OCI-LY1 (cell line): ENCODE measurements around the gene ARHGAP6.

ENCODE experiments used
- H2AFZ ChIP-seq: fragments of 200-600 bp; sonication (generic), shearing (Covaris generic); 2 replicates; pipeline ENCODE4 v1.6.0; 2014; ENCODE audit warnings: antibody characterized with exemption, mild to moderate bottlenecking, low read length
- H3F3A ChIP-seq: fragments of 200-600 bp; sonication (generic), shearing (Covaris generic); 2 replicates; pipeline ENCODE4 v1.6.0; 2014; ENCODE audit warnings: mild to moderate bottlenecking, antibody characterized with exemption, low read length, moderate library complexity; ENCODE audit not compliant: insufficient read depth
- H3K27ac ChIP-seq: fragments of 200-600 bp; sonication (generic); 2 replicates; pipeline ENCODE4 v1.5.1; 2014; ENCODE audit warnings: low read length, mixed run types, mild to moderate bottlenecking, low read depth; ENCODE audit not compliant: poor library complexity, severe bottlenecking
- H3K27me3 ChIP-seq: fragments of 200-600 bp; sonication (generic); 2 replicates; pipeline ENCODE4 v1.6.0; 2014; ENCODE audit warnings: antibody characterized with exemption, mild to moderate bottlenecking, low read length, moderate library complexity; ENCODE audit not compliant: insufficient read depth
- H3K36me3 ChIP-seq: fragments of 200-600 bp; sonication (generic); 2 replicates; pipeline ENCODE4 v1.6.1; 2014; ENCODE audit warnings: mild to moderate bottlenecking, antibody characterized with exemption, low read length, moderate library complexity, mixed read lengths; ENCODE audit not compliant: insufficient read depth
- H3K4me1 ChIP-seq: fragments of 200-600 bp; sonication (generic); 2 replicates; pipeline ENCODE4 v1.5.1; 2014; ENCODE audit warnings: mild to moderate bottlenecking, low read length, moderate library complexity; ENCODE audit not compliant: insufficient read depth, severe bottlenecking
- H3K4me2 ChIP-seq: fragments of 200-600 bp; sonication (generic), shearing (Covaris generic); 2 replicates; pipeline ENCODE4 v1.6.1; 2014; ENCODE audit warnings: low read length
- H3K4me3 ChIP-seq: fragments of 200-600 bp; sonication (generic); 2 replicates; pipeline ENCODE4 v1.5.1; 2014; ENCODE audit warnings: low read length, low read depth, mild to moderate bottlenecking, mixed read lengths; ENCODE audit not compliant: poor library complexity, severe bottlenecking
- H3K79me2 ChIP-seq: fragments of 200-600 bp; shearing (Covaris generic); 2 replicates; pipeline ENCODE4 v1.6.1; 2016; ENCODE audit warnings: mixed run types, low read length, mixed read lengths; ENCODE audit not compliant: insufficient read depth
- H3K9ac ChIP-seq: fragments of 200-600 bp; sonication (generic), shearing (Covaris generic); 2 replicates; pipeline ENCODE4 v1.6.1; 2014; ENCODE audit warnings: mild to moderate bottlenecking, low read length, mixed read lengths
- H3K9me2 ChIP-seq: fragments of 200-600 bp; sonication (generic), shearing (Covaris generic); 2 replicates; pipeline ENCODE4 v1.6.1; 2014; ENCODE audit warnings: low read depth, mild to moderate bottlenecking, low read length, mixed read lengths
- H3K9me3 ChIP-seq: fragments of 200-600 bp; shearing (Covaris generic); 2 replicates; pipeline ENCODE4 v1.6.1; 2014; ENCODE audit warnings: low read length, mixed read lengths
- H4K20me1 ChIP-seq: fragments of 200-600 bp; sonication (generic), shearing (Covaris generic); 2 replicates; pipeline ENCODE4 v1.6.0; 2016; ENCODE audit warnings: mild to moderate bottlenecking, low read length; ENCODE audit not compliant: insufficient read depth
- CTCF ChIP-seq: fragments of 200-600 bp; sonication (generic), shearing (Covaris generic); IDR thresholded peaks from 2 replicates; pipeline ENCODE4 v1.5.1; 2017; ENCODE audit warnings: mild to moderate bottlenecking, antibody characterized with exemption, low read length, moderate library complexity, mixed read lengths
- EZH2 ChIP-seq: fragments of 200-600 bp; sonication (generic), shearing (Covaris generic); IDR thresholded peaks from 2 replicates; pipeline ENCODE4 v1.8.0; 2017; ENCODE audit warnings: borderline replicate concordance, mixed run types, mild to moderate bottlenecking, antibody characterized with exemption, low read length, moderate library complexity, mixed read lengths

The ARHGAP6 gene

GRCh38 chrX:11336201-11336600, 329.5 kb downstream of the ARHGAP6 start:
- no peak overlapping the region for H3K9ac ChIP-seq
- no peaks in the 10 kb centered on the region for H3F3A ChIP-seq
- no peaks in the 10 kb centered on the region for H3K9me2 ChIP-seq
- no peak overlapping the region for H3K4me2 ChIP-seq
- H2AFZ ChIP-seq: no peak overlapping the region
- no peak overlapping the region for H3K4me3 ChIP-seq
- TF ChIP-seq CTCF: no peak
- H3K79me2 ChIP-seq: no peaks in the 10 kb centered on the region
- no peaks in the 10 kb centered on the region for H3K27me3 ChIP-seq
- no peak overlapping the region for H3K27ac ChIP-seq
- H3K4me1 ChIP-seq: peaks cover 2% of the 10 kb centered on the region
- no peaks in the 10 kb centered on the region for H4K20me1 ChIP-seq
- H3K36me3 ChIP-seq: no peaks in the 10 kb centered on the region
- H3K9me3 ChIP-seq: no peaks in the 10 kb centered on the region

- Histone ChIP-seq H4K20me1 (no peaks in the 10 kb centered on the region), H3K4me2 (no peak overlapping the region), H3K36me3 (no peaks in the 10 kb centered on the region), H3K9ac (no peak overlapping the region), H3K79me2 (no peaks in the 10 kb centered on the region), H3K4me1 (no peaks in the 10 kb centered on the region), H3K4me3 (no peak overlapping the region), H3K27ac (no peak overlapping the region), H3F3A (no peaks in the 10 kb centered on the region), H3K27me3 (no peaks in the 10 kb centered on the region), H3K9me3 (no peaks in the 10 kb centered on the region), H3K9me2 (no peaks in the 10 kb centered on the region), H2AFZ (no peak overlapping the region)
- no peak for TF ChIP-seq EZH2
- no peak for TF ChIP-seq CTCF
Measured at GRCh38 chrX:11334165-11334564, 331.6 kb downstream of the ARHGAP6 start.

GRCh38 chrX:11331788-11332187, 333.9 kb downstream of the ARHGAP6 start:
- H3K4me2 ChIP-seq: no peak overlapping the region
- no peaks in the 10 kb centered on the region for H3K79me2 ChIP-seq
- no peaks in the 10 kb centered on the region for H3K9me3 ChIP-seq
- no peak overlapping the region for H3K9ac ChIP-seq
- no peaks in the 10 kb centered on the region for H3K4me1 ChIP-seq
- no peak overlapping the region for H3K4me3 ChIP-seq
- no peak overlapping the region for H2AFZ ChIP-seq
- no peak for TF ChIP-seq EZH2
- no peak for TF ChIP-seq CTCF
- H3K36me3 ChIP-seq: no peaks in the 10 kb centered on the region
- no peaks in the 10 kb centered on the region for H3K9me2 ChIP-seq
- H3K27ac ChIP-seq: no peak overlapping the region
- no peaks in the 10 kb centered on the region for H3F3A ChIP-seq
- no peaks in the 10 kb centered on the region for H3K27me3 ChIP-seq
- H4K20me1 ChIP-seq: no peaks in the 10 kb centered on the region
